Hematopoietic multipotent progenitor cell treated with erythropoietin and hydrocortisone succinate and interleukin-3 and kit ligand, for 17 days (in vitro differentiated cells): ENCODE measurements around the gene RP2.

Source experiments
- DNase-seq: peaks from one replicate; pipeline ENCODE4 v3.0.0-alpha.2; 2015; ENCODE audit warnings: low spot score

RP2 gene

GRCh38 chrX:46920235-46920634 is 83.4 kb downstream of the RP2 start:
- no peak for DNase-seq

- DNase-seq: no peak
These were observed 85.8 kb downstream of the RP2 start for GRCh38 chrX:46922611-46923010.

- no peak for DNase-seq
These were observed 90.9 kb downstream of the RP2 start for GRCh38 chrX:46927718-46928117.

DNA sequence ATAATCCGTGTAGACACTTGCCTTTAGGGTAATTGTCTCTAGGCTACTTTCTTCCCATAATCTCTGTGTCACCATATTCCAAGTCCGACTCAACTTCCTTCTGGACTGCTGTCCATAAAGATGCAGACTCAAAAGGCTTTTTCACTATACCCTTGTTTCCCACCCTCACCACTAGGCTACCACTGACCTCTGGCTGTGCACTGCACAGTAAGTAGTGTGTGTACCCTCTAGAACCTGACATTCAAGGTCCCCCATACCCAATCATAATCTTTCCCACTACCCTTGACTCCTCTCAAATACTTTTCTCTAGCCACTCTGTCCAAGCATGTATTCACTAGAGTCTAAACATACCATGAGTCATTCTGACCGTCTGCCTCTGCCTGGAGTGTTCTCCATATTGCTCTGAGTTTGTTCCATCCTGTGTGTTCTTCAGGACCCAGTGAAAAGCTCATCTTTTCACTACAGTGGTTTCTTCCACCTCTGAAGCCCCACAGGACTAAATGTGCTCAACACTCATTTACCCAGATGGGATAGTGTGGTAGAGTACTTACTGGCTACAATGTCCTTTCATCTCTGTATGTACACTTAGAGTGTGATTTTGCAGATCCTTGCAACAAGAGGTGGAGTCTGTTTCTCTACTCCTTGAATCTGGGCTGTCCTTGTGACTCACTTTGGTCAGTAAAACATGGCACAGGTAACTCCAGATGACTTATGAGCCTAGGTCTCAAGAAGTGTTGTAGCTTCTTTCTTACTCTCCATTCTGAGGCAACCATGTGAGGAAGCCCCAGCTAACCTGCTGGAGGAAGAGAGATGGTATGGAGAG is 92.8 kb downstream of the RP2 start:
- no peak for DNase-seq
